GM12878 (cell line): Measurements from ENCODE around the gene SRA1. TPM values are rescaled to one million over a fixed set of nuclear protein-coding genes. Genes with fewer than 3 reads are reported as not detected.

ENCODE experiments used
- ATAC-seq: fragments of 200-7000 bp; cut with Tn5 transposase; 3 replicates; pipeline ENCODE4 v1.9.1; 2020; ENCODE audit warnings: mild to moderate bottlenecking, moderate library complexity
- BruUV-seq: library from RNA; stranded (reverse); fragments of 400-500 nt; replicated peaks from 2 replicates; lab custom pipeline; 2021; lab: Mats Ljungman, UMichigan
- CTCF ChIA-PET: fragments of 300-600 bp; sonication (Branson Sonifier 250); formaldehyde crosslinking; extraction: SDS; loops from one replicate; lab custom pipeline; 2021; ENCODE audit warnings: inconsistent platforms; lab: Yijun Ruan, JAX
- POLR2A ChIA-PET: fragments of 350-600 bp; formaldehyde crosslinking; extraction: SDS; loops from one replicate; lab custom pipeline; 2021; ENCODE audit warnings: inconsistent platforms; lab: Charles Lee
- RAD21 ChIA-PET: fragments of 300-600 bp; sonication (Branson Sonifier 250); formaldehyde crosslinking; loops from one replicate; lab custom pipeline; 2023; ENCODE audit warnings: antibody characterized with exemption; ENCODE audit not compliant: unreplicated experiment; lab: Charles Lee
- SMC1A ChIA-PET: fragments of 300-600 bp; sonication (Branson Sonifier 250); formaldehyde crosslinking; loops from one replicate; lab custom pipeline; 2023; ENCODE audit not compliant: unreplicated experiment, uncharacterized antibody; lab: Charles Lee
- DNase-seq: peaks from one replicate; pipeline ENCODE4 v3.0.0-alpha.2; 2011; ENCODE audit warnings: low read depth, low spot score
- FAIRE-seq: peaks from 3 replicates; lab custom pipeline; 2011; peaks lifted over from hg19 to GRCh38; lab: Jason Lieb, UNC
- H2AFZ ChIP-seq: 2 replicates; pipeline ENCODE4 v1.6.0; 2011; ENCODE audit warnings: low read depth, low read length, control low read depth; ENCODE audit not compliant: control insufficient read depth
- H3K27ac ChIP-seq: 2 replicates; pipeline ENCODE4 v1.5.1; 2011; ENCODE audit warnings: control low read depth; ENCODE audit not compliant: control insufficient read depth, insufficient read depth
- H3K27me3 ChIP-seq, 2 experiments: replicated peaks in 1 of 2; 2 replicates each; pipeline versions ENCODE4 v1.6.0 to v1.6.1; 2011; ENCODE audit warnings: low read length in 1 of 2; ENCODE audit not compliant: control insufficient read depth in 2 of 2, insufficient read depth in 2 of 2
- H3K36me3 ChIP-seq, 2 experiments: 2 replicates each; pipeline ENCODE4 v1.5.1; 2011; ENCODE audit warnings: low read length in 1 of 2; ENCODE audit not compliant: control insufficient read depth in 2 of 2, insufficient read depth in 2 of 2
- H3K4me1 ChIP-seq: 2 replicates; pipeline ENCODE4 v1.6.1; 2011; ENCODE audit warnings: mild to moderate bottlenecking, low read length, moderate library complexity, mixed read lengths; ENCODE audit not compliant: control insufficient read depth, insufficient read depth
- H3K4me2 ChIP-seq: 2 replicates; pipeline ENCODE4 v1.6.0; 2011; ENCODE audit warnings: control low read depth; ENCODE audit not compliant: control insufficient read depth, insufficient read depth
- H3K4me3 ChIP-seq: fragments of 200-600 bp; sonication (generic); 2 replicates; pipeline ENCODE4 v1.5.1; 2016
- H3K79me2 ChIP-seq: 2 replicates; pipeline ENCODE4 v1.6.0; 2011; ENCODE audit warnings: low read length; ENCODE audit not compliant: control insufficient read depth, insufficient read depth
- H3K9ac ChIP-seq: 2 replicates; pipeline ENCODE4 v1.8.0; 2011; ENCODE audit warnings: low read length, control low read depth, mixed read lengths; ENCODE audit not compliant: control insufficient read depth, insufficient read depth
- H3K9me3 ChIP-seq: replicated peaks from 3 replicates; pipeline ENCODE4 v1.5.1; 2011; ENCODE audit warnings: mild to moderate bottlenecking, low read length; ENCODE audit not compliant: control insufficient read depth, insufficient read depth
- H4K20me1 ChIP-seq: 2 replicates; pipeline ENCODE4 v1.6.0; 2011; ENCODE audit not compliant: control insufficient read depth, insufficient read depth
- ASH2L ChIP-seq: fragments of 300-600, 200-600 bp; sonication (generic); IDR thresholded peaks from 2 replicates; pipeline ENCODE4 v1.6.1; 2017; ENCODE audit warnings: low read depth, mild to moderate bottlenecking, borderline replicate concordance
- ESRRA ChIP-seq: IDR thresholded peaks from 2 replicates; pipeline ENCODE4 v1.6.1; 2012; ENCODE audit warnings: mild to moderate bottlenecking, low read length, improper control_type of control experiment
- ETV6 ChIP-seq, 2 experiments: fragments of 450-650 bp in 1 of 2; IDR thresholded peaks in 1 of 2; conservative IDR thresholded peaks in 1 of 2; 2 replicates each; pipeline ENCODE4 v1.6.1; 2014; ENCODE audit warnings: antibody characterized with exemption in 1 of 2, borderline replicate concordance in 1 of 2, low read depth in 1 of 2, mild to moderate bottlenecking in 1 of 2, moderate library complexity in 1 of 2
- FOS ChIP-seq: IDR thresholded peaks from 3 replicates; pipeline ENCODE4 v1.6.1; 2011; ENCODE audit warnings: borderline replicate concordance; ENCODE audit not compliant: insufficient read length; ENCODE audit errors: extremely low read depth
- MEF2B ChIP-seq: fragments of 450-650 bp; IDR thresholded peaks from 2 replicates; pipeline ENCODE4 v1.6.1; 2018; ENCODE audit warnings: mild to moderate bottlenecking, moderate library complexity; ENCODE audit not compliant: partially characterized antibody, poor library complexity, severe bottlenecking
- NFXL1 ChIP-seq: fragments of 450-650 bp; IDR thresholded peaks from 2 replicates; pipeline ENCODE4 v1.6.1; 2017; ENCODE audit warnings: antibody characterized with exemption, mild to moderate bottlenecking, borderline replicate concordance
- RAD21 ChIP-seq: IDR thresholded peaks from 2 replicates; pipeline ENCODE4 v1.6.1; 2011; ENCODE audit warnings: mild to moderate bottlenecking, low read depth, low read length, moderate library complexity; ENCODE audit not compliant: insufficient read depth
- RUNX3 ChIP-seq: IDR thresholded peaks from 2 replicates; pipeline ENCODE4 v1.6.1; 2012; ENCODE audit warnings: low read length, inconsistent platforms
- SMC3 ChIP-seq: IDR thresholded peaks from 2 replicates; pipeline ENCODE4 v1.6.1; 2011; ENCODE audit warnings: low read length, improper control_type of control experiment, borderline replicate concordance
- TBL1XR1 ChIP-seq: IDR thresholded peaks from 2 replicates; pipeline ENCODE4 v1.6.1; 2012; ENCODE audit warnings: low read depth, low read length, improper control_type of control experiment
- TCF12 ChIP-seq: IDR thresholded peaks from 2 replicates; pipeline ENCODE4 v1.6.1; 2011; ENCODE audit warnings: low read depth, mild to moderate bottlenecking, low read length
- TCF3 ChIP-seq: IDR thresholded peaks from 2 replicates; pipeline ENCODE4 v1.6.1; 2012; ENCODE audit warnings: low read depth, mild to moderate bottlenecking, low read length, borderline replicate concordance; ENCODE audit not compliant: insufficient read depth
- WGBS: methylation state at CpG from one replicate; pipeline ENCODE4 v1.1.6; 2016; ENCODE audit warnings: low lambda C conversion rate; ENCODE audit not compliant: insufficient replicate concordance, insufficient coverage; ENCODE audit errors: missing lambda C conversion rate; 5-methylcytosine and 5-hydroxymethylcytosine counted together
- in situ Hi-C: fragments of 300-500 bp; cut with MboI; formaldehyde crosslinking; loops from 9 replicates; pipeline ENCODE4 v1.14.3; 2018; ENCODE audit warnings: mixed read lengths
- intact Hi-C: fragments of 100-400 bp; cut with micrococcal nuclease; formaldehyde crosslinking; loops from one replicate; pipeline ENCODE4 v1.14.2; 2022; ENCODE audit not compliant: unreplicated experiment
- polyA plus RNA-seq, 11 experiments: library from polyadenylated mRNA; depleted of rRNA in 4 of 11; unstranded in 6 of 11; stranded (reverse) in 5 of 11; fragments of >200 nt; fragmentation: Nextera tagmentation in 4 of 11; fragmentation: Illumina TruSeq in 1 of 11; extraction: Ambion mirVana in 4 of 11; extraction: Trizol in 1 of 11; gene quantifications; 1 replicate in 1 of 11; 2 replicates in 10 of 11; pipeline versions ENCODE4 v1.2.1 to v1.2.3, GENCODE V29; 2011 to 2016; ENCODE audit warnings: inconsistent platforms in 2 of 11, missing spikeins in 2 of 11, low read depth in 1 of 11
- total RNA-seq, 4 experiments: library from RNA; depleted of rRNA in 3 of 4; stranded (reverse); fragments of >200 nt in 3 of 4; fragmentation: Illumina TruSeq in 1 of 4; extraction: Trizol in 1 of 4; gene quantifications; 2 replicates each; pipeline versions ENCODE4 v1.2.1 to v1.2.3, GENCODE V29; 2013 to 2021
- TF ChIP-seq, protein P1 (sequence below): fragments of 450-650 bp; conservative IDR thresholded peaks from 2 replicates; pipeline ENCODE4 v1.6.1; 2017; ENCODE audit warnings: mild to moderate bottlenecking, moderate library complexity
- TF ChIP-seq, protein P2 (sequence below): IDR thresholded peaks from 2 replicates; pipeline ENCODE4 v1.6.1; 2012; ENCODE audit warnings: low read length, inconsistent platforms
- TF ChIP-seq, protein P3 (sequence below): fragments of 450-650 bp; IDR thresholded peaks from 2 replicates; pipeline ENCODE4 v1.6.1; 2014; ENCODE audit warnings: mild to moderate bottlenecking
- TF ChIP-seq, protein P4 (sequence below): fragments of 450-650 bp; IDR thresholded peaks from 2 replicates; pipeline ENCODE4 v1.6.1; 2017; ENCODE audit warnings: borderline replicate concordance

The SRA1 gene
- total and polyA plus RNA-seq, 10 of the 15 experiments (the other 5 are each of a cell fraction or from before 2014, with no cell fraction given) = 35.3 to 127 (median 56.1) TPM

DNA sequence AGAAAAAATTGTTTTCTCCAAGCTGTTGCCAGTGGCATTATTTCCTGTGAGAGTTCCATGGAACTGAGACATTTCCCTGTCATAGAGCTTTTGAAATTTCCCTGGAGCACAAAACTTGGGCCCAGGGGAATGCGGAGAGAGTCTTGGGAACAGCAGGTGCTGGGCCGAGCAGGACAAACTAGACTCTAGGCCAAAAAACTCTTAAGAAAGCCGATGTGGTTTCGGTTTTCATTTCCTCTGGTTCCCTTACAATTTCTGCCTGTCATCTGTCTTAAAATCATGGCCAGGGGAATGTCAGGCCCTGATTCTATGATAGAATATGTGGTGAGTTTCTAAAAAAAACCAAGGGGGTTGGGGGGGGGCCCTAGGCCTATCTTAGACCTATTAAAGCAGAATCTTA lies 11.9 kb upstream of the SRA1 start:
- no peaks in the 10 kb centered on the region for H4K20me1 ChIP-seq
- ChIA-PET SMC1A (interaction anchor here (0.6 to 2.5 kb wide), 13 partner anchors 10 to 196 kb away, joined by 3 to 14 read pairs (median 4); partner anchors contain the start of genes EIF4EBP3, IK, NDUFA2 and SRA1), RAD21 (interaction anchor here (1.0 to 2.4 kb wide), 6 partner anchors 11 to 78 kb away, joined by 3 to 7 read pairs (median 4); partner anchors contain the start of genes CD14, IK, NDUFA2 and SRA1), CTCF (interaction anchor here (0.8 to 1.8 kb wide), 7 partner anchors 14 to 120 kb away, joined by 3 to 10 read pairs (median 4); no protein-coding TSS in a partner anchor), POLR2A (interaction anchor here (0.6 to 3.4 kb wide), 7 partner anchors 11 to 167 kb away, joined by 3 to 22 read pairs (median 3); partner anchors contain the start of genes IK, NDUFA2, SRA1 and TMCO6)
- no peaks in the 10 kb centered on the region for H3K9me3 ChIP-seq
- peak overlapping the region; percentile 82 for H3K27ac ChIP-seq
- no peak overlapping the region; the same call in 1 of the 2 replicates for H2AFZ ChIP-seq
- FAIRE-seq (peak; percentile 73), ATAC-seq (peak; percentile 33), DNase-seq (no peak)
- no TSS peak for BruUV-seq
- in situ Hi-C loops = no loop called here
- H3K27me3 ChIP-seq = no peaks in the 10 kb centered on the region
- 67% methylated on average over 4 of the region's 4 CpGs for WGBS
- H3K36me3 ChIP-seq = peaks cover 6 to 8% of the 10 kb centered on the region in 2 experiments; a peak in 3 of 4 replicates
- peaks cover 38% of the 10 kb centered on the region for H3K79me2 ChIP-seq
- H3K4me3 ChIP-seq = peak overlapping the region; percentile 31; the same call in 1 of the 2 replicates
- peak overlapping the region; percentile 68 for H3K4me2 ChIP-seq
- intact Hi-C loops = no loop called here
- H3K4me1 ChIP-seq = peaks cover 41% of the 10 kb centered on the region
- peak overlapping the region; percentile 60 for H3K9ac ChIP-seq
- TF ChIP-seq MEF2B (peak; percentile 40), FOS (no peak), ESRRA (no peak), NFXL1 (no peak), RUNX3 (peak; percentile 72), TCF12 (0 out of 2 replicates have a peak, but pooled peaks have one; percentile 15), SMC3 (no peak), TBL1XR1 (no peak), ETV6 (conservative IDR thresholded peaks at IDR 0.05 in 1 of 2, IDR thresholded peaks at IDR 0.05 in 1 of 2; ENCODE audit: borderline replicate concordance in 1 of 2, low read depth in 1 of 2) (peak in 1 of 2 experiments; percentile 53; a peak in 1 of 4 replicates), TCF3 (0 out of 2 replicates have a peak, but pooled peaks have one; percentile 7), ASH2L (0 out of 2 replicates have a peak, but pooled peaks have one; percentile 24), RAD21 (no peak)
- TF ChIP-seq, protein P1, sequence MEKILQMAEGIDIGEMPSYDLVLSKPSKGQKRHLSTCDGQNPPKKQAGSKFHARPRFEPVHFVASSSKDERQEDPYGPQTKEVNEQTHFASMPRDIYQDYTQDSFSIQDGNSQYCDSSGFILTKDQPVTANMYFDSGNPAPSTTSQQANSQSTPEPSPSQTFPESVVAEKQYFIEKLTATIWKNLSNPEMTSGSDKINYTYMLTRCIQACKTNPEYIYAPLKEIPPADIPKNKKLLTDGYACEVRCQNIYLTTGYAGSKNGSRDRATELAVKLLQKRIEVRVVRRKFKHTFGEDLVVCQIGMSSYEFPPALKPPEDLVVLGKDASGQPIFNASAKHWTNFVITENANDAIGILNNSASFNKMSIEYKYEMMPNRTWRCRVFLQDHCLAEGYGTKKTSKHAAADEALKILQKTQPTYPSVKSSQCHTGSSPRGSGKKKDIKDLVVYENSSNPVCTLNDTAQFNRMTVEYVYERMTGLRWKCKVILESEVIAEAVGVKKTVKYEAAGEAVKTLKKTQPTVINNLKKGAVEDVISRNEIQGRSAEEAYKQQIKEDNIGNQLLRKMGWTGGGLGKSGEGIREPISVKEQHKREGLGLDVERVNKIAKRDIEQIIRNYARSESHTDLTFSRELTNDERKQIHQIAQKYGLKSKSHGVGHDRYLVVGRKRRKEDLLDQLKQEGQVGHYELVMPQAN = 0 out of 2 replicates have a peak, but pooled peaks have one; percentile 25
- TF ChIP-seq, protein P2, sequence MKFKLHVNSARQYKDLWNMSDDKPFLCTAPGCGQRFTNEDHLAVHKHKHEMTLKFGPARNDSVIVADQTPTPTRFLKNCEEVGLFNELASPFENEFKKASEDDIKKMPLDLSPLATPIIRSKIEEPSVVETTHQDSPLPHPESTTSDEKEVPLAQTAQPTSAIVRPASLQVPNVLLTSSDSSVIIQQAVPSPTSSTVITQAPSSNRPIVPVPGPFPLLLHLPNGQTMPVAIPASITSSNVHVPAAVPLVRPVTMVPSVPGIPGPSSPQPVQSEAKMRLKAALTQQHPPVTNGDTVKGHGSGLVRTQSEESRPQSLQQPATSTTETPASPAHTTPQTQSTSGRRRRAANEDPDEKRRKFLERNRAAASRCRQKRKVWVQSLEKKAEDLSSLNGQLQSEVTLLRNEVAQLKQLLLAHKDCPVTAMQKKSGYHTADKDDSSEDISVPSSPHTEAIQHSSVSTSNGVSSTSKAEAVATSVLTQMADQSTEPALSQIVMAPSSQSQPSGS = no peak
- TF ChIP-seq, protein P3, sequence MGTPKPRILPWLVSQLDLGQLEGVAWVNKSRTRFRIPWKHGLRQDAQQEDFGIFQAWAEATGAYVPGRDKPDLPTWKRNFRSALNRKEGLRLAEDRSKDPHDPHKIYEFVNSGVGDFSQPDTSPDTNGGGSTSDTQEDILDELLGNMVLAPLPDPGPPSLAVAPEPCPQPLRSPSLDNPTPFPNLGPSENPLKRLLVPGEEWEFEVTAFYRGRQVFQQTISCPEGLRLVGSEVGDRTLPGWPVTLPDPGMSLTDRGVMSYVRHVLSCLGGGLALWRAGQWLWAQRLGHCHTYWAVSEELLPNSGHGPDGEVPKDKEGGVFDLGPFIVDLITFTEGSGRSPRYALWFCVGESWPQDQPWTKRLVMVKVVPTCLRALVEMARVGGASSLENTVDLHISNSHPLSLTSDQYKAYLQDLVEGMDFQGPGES = no peak
- TF ChIP-seq, protein P4, sequence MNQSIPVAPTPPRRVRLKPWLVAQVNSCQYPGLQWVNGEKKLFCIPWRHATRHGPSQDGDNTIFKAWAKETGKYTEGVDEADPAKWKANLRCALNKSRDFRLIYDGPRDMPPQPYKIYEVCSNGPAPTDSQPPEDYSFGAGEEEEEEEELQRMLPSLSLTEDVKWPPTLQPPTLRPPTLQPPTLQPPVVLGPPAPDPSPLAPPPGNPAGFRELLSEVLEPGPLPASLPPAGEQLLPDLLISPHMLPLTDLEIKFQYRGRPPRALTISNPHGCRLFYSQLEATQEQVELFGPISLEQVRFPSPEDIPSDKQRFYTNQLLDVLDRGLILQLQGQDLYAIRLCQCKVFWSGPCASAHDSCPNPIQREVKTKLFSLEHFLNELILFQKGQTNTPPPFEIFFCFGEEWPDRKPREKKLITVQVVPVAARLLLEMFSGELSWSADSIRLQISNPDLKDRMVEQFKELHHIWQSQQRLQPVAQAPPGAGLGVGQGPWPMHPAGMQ = no peak
